Loucy (cell line): ENCODE measurements around the gene TAOK2.

Experiments used
- H2AFZ ChIP-seq: fragments of 200-600 bp; sonication (generic); 2 replicates; pipeline ENCODE4 v1.6.0; 2016; ENCODE audit warnings: antibody characterized with exemption, mild to moderate bottlenecking, low read length, moderate library complexity
- H3F3A ChIP-seq: fragments of 200-600 bp; 2 replicates; pipeline ENCODE4 v1.6.0; 2016; ENCODE audit warnings: antibody characterized with exemption, low read depth, mild to moderate bottlenecking
- H3K27me3 ChIP-seq: fragments of 200-600 bp; sonication (generic); 2 replicates; pipeline ENCODE4 v1.6.1; 2014; ENCODE audit warnings: low read length, mild to moderate bottlenecking; ENCODE audit not compliant: insufficient read depth, poor library complexity, severe bottlenecking
- H3K36me3 ChIP-seq: fragments of 200-600 bp; sonication (generic); 2 replicates; pipeline ENCODE4 v1.6.1; 2016; ENCODE audit warnings: low read length; ENCODE audit not compliant: insufficient read depth
- H3K4me1 ChIP-seq: fragments of 200-600 bp; sonication (generic); 2 replicates; pipeline ENCODE4 v1.5.1; 2014; ENCODE audit warnings: low read length, mild to moderate bottlenecking; ENCODE audit not compliant: insufficient read depth, poor library complexity, severe bottlenecking
- H3K4me2 ChIP-seq: fragments of 200-600 bp; sonication (generic); 2 replicates; pipeline ENCODE4 v1.6.0; 2014; ENCODE audit warnings: antibody characterized with exemption, low read length, low read depth, mild to moderate bottlenecking; ENCODE audit not compliant: poor library complexity, severe bottlenecking
- H3K4me3 ChIP-seq: fragments of 200-600 bp; sonication (generic); 2 replicates; pipeline ENCODE4 v1.5.1; 2014; ENCODE audit warnings: low read length, mild to moderate bottlenecking, mixed read lengths; ENCODE audit not compliant: poor library complexity, severe bottlenecking
- H3K79me2 ChIP-seq: fragments of 200-600 bp; sonication (generic); 2 replicates; pipeline ENCODE4 v1.6.1; 2014; ENCODE audit warnings: low read length; ENCODE audit not compliant: insufficient read depth
- H3K9ac ChIP-seq: fragments of 200-600 bp; sonication (generic); 2 replicates; pipeline ENCODE4 v1.6.0; 2014; ENCODE audit warnings: mild to moderate bottlenecking, low read depth, low read length, moderate library complexity; ENCODE audit not compliant: poor library complexity, severe bottlenecking
- H3K9me2 ChIP-seq: fragments of 200-600 bp; sonication (generic); replicated peaks from 2 replicates; pipeline ENCODE4 v1.6.1; 2016; ENCODE audit warnings: low read depth, low read length, mixed read lengths
- H3K9me3 ChIP-seq: fragments of 200-600 bp; sonication (generic); 2 replicates; pipeline ENCODE4 v1.6.1; 2014; ENCODE audit warnings: mild to moderate bottlenecking, antibody characterized with exemption, low read length, low read depth; ENCODE audit not compliant: insufficient read depth
- H4K20me1 ChIP-seq: fragments of 200-600 bp; sonication (generic); 2 replicates; pipeline ENCODE4 v1.6.0; 2014; ENCODE audit warnings: antibody characterized with exemption, low read length, mild to moderate bottlenecking; ENCODE audit not compliant: insufficient read depth, poor library complexity, severe bottlenecking
- EZH2phosphoT487 ChIP-seq: fragments of 200-600 bp; IDR thresholded peaks from 2 replicates; pipeline ENCODE4 v1.6.1; 2018; ENCODE audit warnings: antibody characterized with exemption, mild to moderate bottlenecking, moderate library complexity, borderline replicate concordance
- TF ChIP-seq, protein P1 (sequence below): fragments of 200-600 bp; sonication (generic); conservative IDR thresholded peaks from 2 replicates; pipeline ENCODE4 v1.5.1; 2014; ENCODE audit warnings: mild to moderate bottlenecking, antibody characterized with exemption, low read length

The TAOK2 gene

DNA sequence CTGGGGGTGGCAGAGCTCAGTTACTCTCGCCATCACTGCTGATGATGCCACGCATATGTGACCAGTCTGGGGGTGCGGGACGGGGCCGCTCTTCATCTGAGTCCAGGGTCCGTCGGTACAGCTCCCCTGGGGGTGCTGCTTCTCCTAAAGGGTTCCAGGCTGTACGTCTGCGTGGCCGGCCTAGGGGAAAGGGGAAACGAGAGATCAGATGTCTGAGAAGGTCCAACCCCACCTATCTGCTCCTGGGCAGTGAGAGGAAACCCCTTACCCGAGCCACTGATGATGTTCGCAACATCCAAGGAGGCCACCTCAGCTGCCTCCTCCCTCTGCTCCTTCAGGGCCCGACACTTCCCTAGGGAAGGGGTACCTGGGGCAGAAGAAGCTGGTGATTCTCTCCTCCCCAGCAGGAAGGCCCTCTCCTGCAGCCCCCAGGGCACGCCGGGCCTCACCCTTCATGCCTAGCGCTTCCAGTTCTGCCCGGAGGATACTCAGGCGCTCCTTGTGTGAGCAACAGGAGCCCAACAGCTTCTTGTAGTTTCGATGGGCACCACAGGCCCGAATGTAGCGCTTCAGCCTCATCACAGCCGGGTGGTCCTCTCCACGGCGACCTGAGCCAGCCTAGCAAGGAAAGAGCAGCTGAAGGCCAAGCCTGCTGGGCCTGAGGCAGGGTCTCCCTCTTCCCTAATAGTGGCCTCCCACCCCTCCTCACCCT, 19.7 kb downstream of the TAOK2 start:
- Histone ChIP-seq H3K4me1 (peaks cover 19% of the 10 kb centered on the region), H3F3A (0 out of 2 replicates have a peak, but pooled peaks cover 3% of the 10 kb centered on the region), H3K4me2 (peak overlapping the region; percentile 84), H3K36me3 (peaks cover 38% of the 10 kb centered on the region; the same call in 1 of the 2 replicates), H2AFZ (no peak overlapping the region), H4K20me1 (peaks cover 11% of the 10 kb centered on the region), H3K27me3 (no peaks in the 10 kb centered on the region), H3K9ac (peak overlapping the region; percentile 98), H3K9me3 (no peaks in the 10 kb centered on the region), H3K79me2 (peaks cover 36% of the 10 kb centered on the region), H3K4me3 (peak overlapping the region; percentile 97), H3K9me2 (no peaks in the 10 kb centered on the region)
- no peak for TF ChIP-seq EZH2phosphoT487
- TF ChIP-seq, protein P1, sequence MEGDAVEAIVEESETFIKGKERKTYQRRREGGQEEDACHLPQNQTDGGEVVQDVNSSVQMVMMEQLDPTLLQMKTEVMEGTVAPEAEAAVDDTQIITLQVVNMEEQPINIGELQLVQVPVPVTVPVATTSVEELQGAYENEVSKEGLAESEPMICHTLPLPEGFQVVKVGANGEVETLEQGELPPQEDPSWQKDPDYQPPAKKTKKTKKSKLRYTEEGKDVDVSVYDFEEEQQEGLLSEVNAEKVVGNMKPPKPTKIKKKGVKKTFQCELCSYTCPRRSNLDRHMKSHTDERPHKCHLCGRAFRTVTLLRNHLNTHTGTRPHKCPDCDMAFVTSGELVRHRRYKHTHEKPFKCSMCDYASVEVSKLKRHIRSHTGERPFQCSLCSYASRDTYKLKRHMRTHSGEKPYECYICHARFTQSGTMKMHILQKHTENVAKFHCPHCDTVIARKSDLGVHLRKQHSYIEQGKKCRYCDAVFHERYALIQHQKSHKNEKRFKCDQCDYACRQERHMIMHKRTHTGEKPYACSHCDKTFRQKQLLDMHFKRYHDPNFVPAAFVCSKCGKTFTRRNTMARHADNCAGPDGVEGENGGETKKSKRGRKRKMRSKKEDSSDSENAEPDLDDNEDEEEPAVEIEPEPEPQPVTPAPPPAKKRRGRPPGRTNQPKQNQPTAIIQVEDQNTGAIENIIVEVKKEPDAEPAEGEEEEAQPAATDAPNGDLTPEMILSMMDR, result no peak

DNA sequence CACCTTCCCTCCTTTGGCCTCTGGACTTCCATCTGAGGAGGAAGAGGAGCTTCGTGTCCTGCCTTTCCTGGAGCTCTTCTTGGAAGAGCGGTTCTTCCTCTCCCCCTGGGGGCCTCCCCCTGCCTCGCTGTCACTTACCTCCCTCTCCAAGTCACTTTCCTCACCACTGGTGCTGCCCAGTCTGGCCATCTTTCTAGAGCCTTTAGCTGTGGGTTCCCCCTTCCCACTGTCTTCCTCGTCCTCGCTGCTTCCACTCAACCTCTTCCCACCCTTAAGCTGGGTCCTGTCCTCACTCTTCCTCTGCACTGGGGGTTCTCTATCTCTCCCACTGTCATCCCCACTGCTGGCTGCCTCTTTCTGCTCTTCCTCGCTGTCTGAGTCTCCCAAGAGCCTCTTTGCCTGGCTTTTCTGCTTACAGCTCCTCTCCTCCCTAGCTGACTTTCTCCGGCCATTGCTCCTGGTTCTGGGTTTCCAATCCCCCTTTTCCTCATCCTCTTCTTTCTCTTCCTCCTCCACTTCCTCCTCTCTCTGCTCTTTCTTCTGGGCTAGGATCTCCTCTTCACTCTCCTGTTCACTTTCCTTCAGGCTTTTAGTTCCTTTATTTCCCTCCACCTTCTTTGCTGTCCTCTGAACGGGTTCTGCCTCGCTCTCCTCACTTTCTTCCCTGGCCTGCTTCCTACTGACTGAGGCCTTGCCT, 20.4 kb downstream of the TAOK2 start:
- H3K9me3 ChIP-seq, result no peaks in the 10 kb centered on the region
- no peaks in the 10 kb centered on the region for H3K9me2 ChIP-seq
- peaks cover 36% of the 10 kb centered on the region for H3K79me2 ChIP-seq
- H3K9ac ChIP-seq, result peak overlapping the region; percentile 98
- peaks cover 31% of the 10 kb centered on the region; the same call in 1 of the 2 replicates for H3K36me3 ChIP-seq
- TF ChIP-seq, protein P1, result no peak
- TF ChIP-seq EZH2phosphoT487, result no peak
- no peak overlapping the region for H2AFZ ChIP-seq
- H4K20me1 ChIP-seq, result peaks cover 11% of the 10 kb centered on the region
- H3K4me2 ChIP-seq, result peak overlapping the region; percentile 84
- H3K4me3 ChIP-seq, result peak overlapping the region; percentile 97
- H3F3A ChIP-seq, result 0 out of 2 replicates have a peak, but pooled peaks cover 3% of the 10 kb centered on the region
- H3K27me3 ChIP-seq, result no peaks in the 10 kb centered on the region
- H3K4me1 ChIP-seq, result peaks cover 19% of the 10 kb centered on the region

- peaks cover 11% of the 10 kb centered on the region for H4K20me1 ChIP-seq
- H3K4me1 ChIP-seq, result peaks cover 19% of the 10 kb centered on the region
- peak overlapping the region; percentile 97 for H3K4me3 ChIP-seq
- peak overlapping the region; percentile 98 for H3K9ac ChIP-seq
- H3F3A ChIP-seq, result 0 out of 2 replicates have a peak, but pooled peaks cover 2% of the 10 kb centered on the region
- H3K9me2 ChIP-seq, result no peaks in the 10 kb centered on the region
- H3K4me2 ChIP-seq, result peak overlapping the region; percentile 84
- H3K79me2 ChIP-seq, result peaks cover 36% of the 10 kb centered on the region
- H3K27me3 ChIP-seq, result no peaks in the 10 kb centered on the region
- no peaks in the 10 kb centered on the region for H3K9me3 ChIP-seq
- H2AFZ ChIP-seq, result peak overlapping the region; percentile 97
- TF ChIP-seq, protein P1, result no peak
- no peak for TF ChIP-seq EZH2phosphoT487
- H3K36me3 ChIP-seq, result peaks cover 25% of the 10 kb centered on the region; the same call in 1 of the 2 replicates
Measured at GRCh38 chr16:29994600-29995323, 21.1 kb downstream of the TAOK2 start.
